H1 (cell line): Measurements from ENCODE around the gene SPHKAP. TPM values are rescaled to one million over a fixed set of nuclear protein-coding genes. Genes with fewer than 3 reads are reported as not detected.

Experiments
- ASH2L ChIP-seq: fragments of 200-600, 300-600 bp; sonication (generic); IDR thresholded peaks from one replicate; pipeline ENCODE4 v1.7.1; 2017; ENCODE audit warnings: low read length
- BRCA1 ChIP-seq: IDR thresholded peaks from 2 replicates; pipeline ENCODE4 v1.6.1; 2012; ENCODE audit warnings: low read depth, low read length, improper control_type of control experiment
- CHD1 ChIP-seq: IDR thresholded peaks from 2 replicates; pipeline ENCODE4 v1.6.1; 2012; ENCODE audit warnings: low read depth, low read length, improper control_type of control experiment
- CHD2 ChIP-seq: IDR thresholded peaks from 2 replicates; pipeline ENCODE4 v1.6.1; 2012; ENCODE audit warnings: low read length, improper control_type of control experiment
- CHD7 ChIP-seq: fragments of 300-600 bp; sonication (generic); IDR thresholded peaks from 2 replicates; pipeline ENCODE4 v1.7.1; 2012; ENCODE audit warnings: low read length, moderate library complexity, mild to moderate bottlenecking, inconsistent platforms; ENCODE audit not compliant: insufficient replicate concordance
- EP300 ChIP-seq, 2 experiments: IDR thresholded peaks; 1 replicate in 1 of 2; 2 replicates in 1 of 2; pipeline ENCODE4 v1.6.1; 2011 to 2012; ENCODE audit warnings: low read depth in 2 of 2, low read length in 2 of 2, mild to moderate bottlenecking in 2 of 2, borderline replicate concordance in 1 of 2, inconsistent platforms in 1 of 2, moderate library complexity in 1 of 2
- EZH2 ChIP-seq: fragments of 200-600 bp; sonication (generic); IDR thresholded peaks from 2 replicates; pipeline ENCODE4 v1.7.1; 2012; ENCODE audit warnings: low read depth, mild to moderate bottlenecking, moderate library complexity, low read length, inconsistent platforms; ENCODE audit not compliant: severe bottlenecking
- JUN ChIP-seq: IDR thresholded peaks from 2 replicates; pipeline ENCODE4 v1.6.1; 2011; ENCODE audit warnings: low read depth, mild to moderate bottlenecking, improper control_type of control experiment, low read length
- SIN3A ChIP-seq, 2 experiments: IDR thresholded peaks in 1 of 2; conservative IDR thresholded peaks in 1 of 2; 2 replicates each; pipeline ENCODE4 v1.6.1; 2011 to 2012; ENCODE audit warnings: low read length in 2 of 2, improper control_type of control experiment in 1 of 2, low read depth in 1 of 2, mild to moderate bottlenecking in 1 of 2
- SP2 ChIP-seq: IDR thresholded peaks from 2 replicates; pipeline ENCODE4 v1.6.1; 2012; ENCODE audit warnings: mild to moderate bottlenecking, low read length, inconsistent platforms
- TAF7 ChIP-seq: optimal IDR thresholded peaks from 2 replicates; pipeline ENCODE3; 2011; ENCODE audit warnings: low read depth, mild to moderate bottlenecking, inconsistent platforms, low read length, moderate library complexity, borderline replicate concordance
- polyA plus RNA-seq, 7 experiments: library from polyadenylated mRNA; depleted of rRNA in 3 of 7; stranded (reverse) in 5 of 7; unstranded in 2 of 7; fragments of >200 nt in 5 of 7; fragments of 200-250 nt in 2 of 7; gene quantifications; 1 replicate in 5 of 7; 2 replicates in 1 of 7; 4 replicates in 1 of 7; pipeline versions ENCODE4 v1.2.1 to v1.2.3, GENCODE V29; 2011 to 2013; ENCODE audit warnings: missing spikeins in 2 of 7, mixed read lengths in 2 of 7
- total RNA-seq: library from RNA; stranded (reverse); fragmentation: NEBNext Ultra II Directional; extraction: Animal tissue kit (Norgen Biotek cat#: 25700); gene quantifications from 2 replicates; pipeline ENCODE4 v1.2.1, GENCODE V29; 2021

SPHKAP gene
- total and polyA plus RNA-seq, 2 of the 8 experiments (the other 6 are each of a cell fraction or from before 2014, with no cell fraction given), result 0.02 TPM; not detected in 1

GRCh38 chr2:228066126-228066798 is 115.2 kb downstream of the SPHKAP start (continued):
- TF ChIP-seq CHD7, result no peak
- no peak for TF ChIP-seq JUN
- TF ChIP-seq ASH2L, result no peak
- no peak for TF ChIP-seq CHD2
- no peak for TF ChIP-seq EZH2
- TF ChIP-seq EP300 (IDR thresholded peaks at IDR 0.05; ENCODE audit: borderline replicate concordance in 1 of 2, low read depth in 2 of 2, low read length in 2 of 2), result no peak
- no peak for TF ChIP-seq BRCA1
- no peak for TF ChIP-seq SP2
- TF ChIP-seq SIN3A (conservative IDR thresholded peaks at IDR 0.05 in 1 of 2, IDR thresholded peaks at IDR 0.05 in 1 of 2; ENCODE audit: low read depth in 1 of 2, low read length in 2 of 2), result no peak
- TF ChIP-seq TAF7, result no peak
- TF ChIP-seq CHD1, result no peak
